Endothelial cell (in vitro differentiated cells): Measurements from ENCODE around the gene THSD4. TPM values are rescaled to one million over a fixed set of nuclear protein-coding genes. Genes with fewer than 3 reads are reported as not detected.

Experiments used
- DNase-seq: peaks from one replicate; pipeline ENCODE4 v3.0.0; 2021; ENCODE audit warnings: low spot score
- H3K27ac Mint-ChIP-seq: one replicate; pipeline ENCODE4 v1.8.0; 2021; ENCODE audit warnings: mixed read lengths, inconsistent platforms; ENCODE audit not compliant: unreplicated experiment
- H3K27me3 Mint-ChIP-seq: one replicate; pipeline ENCODE4 v1.8.0; 2021; ENCODE audit warnings: mild to moderate bottlenecking, moderate library complexity, mixed read lengths, inconsistent platforms; ENCODE audit not compliant: unreplicated experiment
- H3K36me3 Mint-ChIP-seq: one replicate; pipeline ENCODE4 v1.8.0; 2021; ENCODE audit warnings: mild to moderate bottlenecking, low read depth, mixed read lengths, inconsistent platforms; ENCODE audit not compliant: unreplicated experiment
- H3K4me1 Mint-ChIP-seq: one replicate; pipeline ENCODE4 v1.8.0; 2021; ENCODE audit warnings: mild to moderate bottlenecking, mixed read lengths, inconsistent platforms; ENCODE audit not compliant: unreplicated experiment
- H3K4me3 Mint-ChIP-seq: one replicate; pipeline ENCODE4 v1.8.0; 2021; ENCODE audit warnings: mild to moderate bottlenecking, mixed read lengths, inconsistent platforms; ENCODE audit not compliant: unreplicated experiment
- H3K9me3 Mint-ChIP-seq: one replicate; pipeline ENCODE4 v1.8.0; 2021; ENCODE audit warnings: mixed read lengths, inconsistent platforms; ENCODE audit not compliant: unreplicated experiment
- CTCF ChIP-seq: fragments of 200-600 bp; sonication (generic); IDR thresholded peaks from one replicate; pipeline ENCODE4 v1.5.0; 2021; ENCODE audit warnings: antibody characterized with exemption; ENCODE audit not compliant: unreplicated experiment
- total RNA-seq: library from RNA; stranded (reverse); fragmentation: NEBNext Ultra II Directional; extraction: Animal tissue kit (Norgen Biotek cat#: 25700); gene quantifications from one replicate; pipeline ENCODE4 v1.2.1, GENCODE V29; 2021; ENCODE audit not compliant: unreplicated experiment

The THSD4 gene
- total RNA-seq, 1 donor from 2014 or later = 0.92 TPM

- no peak overlapping the region for H3K4me3 Mint-ChIP-seq
- no peaks in the 10 kb centered on the region for H3K27me3 Mint-ChIP-seq
- no peak for TF ChIP-seq CTCF
- H3K27ac Mint-ChIP-seq = no peak overlapping the region
- DNase-seq = no peak
- H3K4me1 Mint-ChIP-seq = no peaks in the 10 kb centered on the region
- H3K9me3 Mint-ChIP-seq = no peaks in the 10 kb centered on the region
- no peaks in the 10 kb centered on the region for H3K36me3 Mint-ChIP-seq
Measured at GRCh38 chr15:71458089-71458660, 342.9 kb downstream of the THSD4 start.

GRCh38 chr15:71461748-71462147 is 346.5 kb downstream of the THSD4 start:
- Mint-ChIP-seq H3K36me3 (no peaks in the 10 kb centered on the region), H3K4me1 (no peaks in the 10 kb centered on the region), H3K4me3 (no peak overlapping the region), H3K27me3 (no peaks in the 10 kb centered on the region), H3K9me3 (no peaks in the 10 kb centered on the region), H3K27ac (no peak overlapping the region)
- DNase-seq = no peak
- no peak for TF ChIP-seq CTCF

- no peaks in the 10 kb centered on the region for H3K4me1 Mint-ChIP-seq
- H3K27me3 Mint-ChIP-seq = peaks cover 2% of the 10 kb centered on the region
Measured at GRCh38 chr15:71462638-71463037, 347.4 kb downstream of the THSD4 start.

GRCh38 chr15:71463156-71463665 is 347.9 kb downstream of the THSD4 start:
- Mint-ChIP-seq H3K4me1 (no peaks in the 10 kb centered on the region), H3K4me3 (no peak overlapping the region), H3K9me3 (no peaks in the 10 kb centered on the region), H3K27ac (no peak overlapping the region), H3K36me3 (no peaks in the 10 kb centered on the region), H3K27me3 (peaks cover 2% of the 10 kb centered on the region)
- DNase-seq = no peak
- TF ChIP-seq CTCF = no peak

More at GRCh38 chr15:71462638-71463037, 347.4 kb downstream of the THSD4 start:
- H3K27ac Mint-ChIP-seq = no peak overlapping the region
- H3K36me3 Mint-ChIP-seq = no peaks in the 10 kb centered on the region
- no peak overlapping the region for H3K4me3 Mint-ChIP-seq
- no peaks in the 10 kb centered on the region for H3K9me3 Mint-ChIP-seq
- no peak for DNase-seq
- TF ChIP-seq CTCF = no peak

GRCh38 chr15:71465131-71465955 is 350.1 kb downstream of the THSD4 start:
- no peak overlapping the region for H3K27ac Mint-ChIP-seq
- no peak for DNase-seq
- H3K36me3 Mint-ChIP-seq = no peaks in the 10 kb centered on the region
- peaks cover 2% of the 10 kb centered on the region for H3K27me3 Mint-ChIP-seq
- H3K4me1 Mint-ChIP-seq = no peaks in the 10 kb centered on the region
- H3K9me3 Mint-ChIP-seq = no peaks in the 10 kb centered on the region
- H3K4me3 Mint-ChIP-seq = no peak overlapping the region
- no peak for TF ChIP-seq CTCF
